Ishikawa (cell line): Measurements from ENCODE around the gene CFAP161.

Experiments
- CEBPB ChIP-seq: IDR thresholded peaks from 2 replicates; pipeline ENCODE4 v1.6.1; 2012
- CREB1 ChIP-seq: IDR thresholded peaks from 2 replicates; pipeline ENCODE4 v1.6.1; 2012; ENCODE audit warnings: low read depth
- EGR1 ChIP-seq: IDR thresholded peaks from 2 replicates; pipeline ENCODE4 v1.6.1; 2012
- EP300 ChIP-seq: IDR thresholded peaks from 2 replicates; pipeline ENCODE4 v1.6.1; 2012; ENCODE audit warnings: borderline replicate concordance
- FOXM1 ChIP-seq: IDR thresholded peaks from 2 replicates; pipeline ENCODE4 v1.6.1; 2012; ENCODE audit warnings: low read depth, borderline replicate concordance
- MAX ChIP-seq: IDR thresholded peaks from 2 replicates; pipeline ENCODE4 v1.6.1; 2012
- NFIC ChIP-seq: IDR thresholded peaks from 2 replicates; pipeline ENCODE4 v1.6.1; 2012
- RAD21 ChIP-seq: IDR thresholded peaks from 2 replicates; pipeline ENCODE4 v1.6.1; 2012; ENCODE audit warnings: low read depth
- REST ChIP-seq: IDR thresholded peaks from 2 replicates; pipeline ENCODE4 v1.6.1; 2012; ENCODE audit warnings: low read depth, mild to moderate bottlenecking
- TAF1 ChIP-seq: IDR thresholded peaks from 2 replicates; pipeline ENCODE4 v1.6.1; 2012; ENCODE audit warnings: low read depth, mild to moderate bottlenecking
- TCF12 ChIP-seq: IDR thresholded peaks from 2 replicates; pipeline ENCODE4 v1.6.1; 2012; ENCODE audit warnings: low read depth
- TEAD4 ChIP-seq: IDR thresholded peaks from 2 replicates; pipeline ENCODE4 v1.6.1; 2012
- USF1 ChIP-seq: IDR thresholded peaks from 2 replicates; pipeline ENCODE4 v1.6.1; 2012
- YY1 ChIP-seq: IDR thresholded peaks from 2 replicates; pipeline ENCODE4 v1.6.1; 2012; ENCODE audit warnings: low read depth
- ZBTB7A ChIP-seq: IDR thresholded peaks from 2 replicates; pipeline ENCODE4 v1.6.1; 2012; ENCODE audit warnings: low read depth

CFAP161 gene

GRCh38 chr15:81151389-81151788 lies 17.3 kb downstream of the CFAP161 start:
- TF ChIP-seq FOXM1: no peak
- no peak for TF ChIP-seq YY1
- no peak for TF ChIP-seq EGR1
- TF ChIP-seq TCF12: no peak
- TF ChIP-seq USF1: no peak
- no peak for TF ChIP-seq TAF1
- TF ChIP-seq MAX: no peak
- no peak for TF ChIP-seq EP300

GRCh38 chr15:81152339-81152738 lies 18.3 kb downstream of the CFAP161 start:
- TF ChIP-seq CREB1: no peak
- no peak for TF ChIP-seq USF1
- no peak for TF ChIP-seq TCF12
- no peak for TF ChIP-seq EP300
- no peak for TF ChIP-seq EGR1
- TF ChIP-seq FOXM1: no peak
- no peak for TF ChIP-seq CEBPB
- TF ChIP-seq ZBTB7A: no peak
- no peak for TF ChIP-seq MAX
- no peak for TF ChIP-seq REST
- no peak for TF ChIP-seq RAD21
- no peak for TF ChIP-seq YY1
- no peak for TF ChIP-seq TAF1
- no peak for TF ChIP-seq NFIC
- TF ChIP-seq TEAD4: no peak

GRCh38 chr15:81152799-81153198 lies 18.7 kb downstream of the CFAP161 start:
- TF ChIP-seq MAX (no peak), TAF1 (no peak), ZBTB7A (no peak), TEAD4 (no peak)

GRCh38 chr15:81155375-81156218 lies 21.5 kb downstream of the CFAP161 start:
- TF ChIP-seq RAD21 (peak; percentile 49), CEBPB (peak; percentile 59), EGR1 (no peak)

GRCh38 chr15:81156324-81156723 lies 22.3 kb downstream of the CFAP161 start:
- TF ChIP-seq EGR1: no peak
- TF ChIP-seq REST: no peak
- no peak for TF ChIP-seq NFIC
- no peak for TF ChIP-seq YY1
- no peak for TF ChIP-seq EP300
- TF ChIP-seq CEBPB: no peak
- no peak for TF ChIP-seq MAX
- no peak for TF ChIP-seq RAD21
- no peak for TF ChIP-seq FOXM1
- no peak for TF ChIP-seq TCF12
- TF ChIP-seq TEAD4: no peak
- TF ChIP-seq CREB1: no peak
- TF ChIP-seq USF1: no peak
- no peak for TF ChIP-seq ZBTB7A
- TF ChIP-seq TAF1: no peak
